Activated CD8-positive, alpha-beta memory T cell treated with anti-CD3 and anti-CD28 coated beads, Interleukin-2, amount 50 U/mL, for 1 hour (primary cell): ENCODE data around the gene MAPK8.

Experiments used
- DNase-seq: peaks from one replicate; pipeline ENCODE4 v3.0.0-alpha.2; 2020; ENCODE audit errors: extremely low read depth

Gene MAPK8

GRCh38 chr10:48463318-48464003 lies 157.0 kb downstream of the MAPK8 start:
- DNase-seq: no peak

GRCh38 chr10:48464121-48464870 lies 157.8 kb downstream of the MAPK8 start:
- DNase-seq: no peak

- no peak for DNase-seq
Measured at GRCh38 chr10:48464871-48465736, 158.6 kb downstream of the MAPK8 start.

GRCh38 chr10:48465860-48466521 lies 159.5 kb downstream of the MAPK8 start:
- DNase-seq: no peak

GRCh38 chr10:48466611-48467240 lies 160.2 kb downstream of the MAPK8 start:
- DNase-seq: no peak

GRCh38 chr10:48467669-48468068 lies 161.2 kb downstream of the MAPK8 start:
- no peak for DNase-seq

GRCh38 chr10:48468130-48468790 lies 161.8 kb downstream of the MAPK8 start:
- no peak for DNase-seq

GRCh38 chr10:48468866-48469511 lies 162.5 kb downstream of the MAPK8 start:
- DNase-seq: no peak

GRCh38 chr10:48469516-48470020 lies 163.1 kb downstream of the MAPK8 start:
- no peak for DNase-seq

GRCh38 chr10:48470115-48470892 lies 163.8 kb downstream of the MAPK8 start:
- DNase-seq: no peak

GRCh38 chr10:48470893-48471805 lies 164.7 kb downstream of the MAPK8 start:
- no peak for DNase-seq

- DNase-seq: no peak
Measured at GRCh38 chr10:48472501-48473069, 166.1 kb downstream of the MAPK8 start.

- no peak for DNase-seq
Measured at GRCh38 chr10:48473704-48474103, 167.2 kb downstream of the MAPK8 start.

GRCh38 chr10:48474765-48475365 lies 168.4 kb downstream of the MAPK8 start:
- no peak for DNase-seq

- DNase-seq: no peak
Measured at GRCh38 chr10:48475943-48476278, 169.4 kb downstream of the MAPK8 start.

GRCh38 chr10:48476279-48476982 lies 170.0 kb downstream of the MAPK8 start:
- no peak for DNase-seq

- no peak for DNase-seq
Measured at GRCh38 chr10:48477141-48477540, 170.7 kb downstream of the MAPK8 start.
